NCI-H774 (cell line): ENCODE results near the gene RNU6-7.
A peak's percentile ranks its signal among the peaks of the same experiment; 100 is the strongest.

Experiments used
- DNase-seq: peaks from one replicate; lab custom pipeline; 2025; lab: John Stamatoyannopoulos, UW

RNU6-7 gene

GRCh38 chr14:32201816-32202490 lies at the start of gene RNU6-7:
RNU6-7 (plus strand) TSS chr14:32202045.
- DNase-seq = peak; percentile 69

- no peak for DNase-seq
Measured at GRCh38 chr14:32166029-32166428, 35.8 kb upstream of the RNU6-7 start.

- DNase-seq = no peak
Measured at GRCh38 chr14:32166924-32167323, 34.9 kb upstream of the RNU6-7 start.

- no peak for DNase-seq
Measured at GRCh38 chr14:32167907-32168306, 33.9 kb upstream of the RNU6-7 start.

- no peak for DNase-seq
Measured at GRCh38 chr14:32169191-32169590, 32.7 kb upstream of the RNU6-7 start.

GRCh38 chr14:32171469-32171868 lies 30.4 kb upstream of the RNU6-7 start:
- DNase-seq = no peak

GRCh38 chr14:32183151-32184058 lies 18.4 kb upstream of the RNU6-7 start:
- no peak for DNase-seq

- no peak for DNase-seq
Measured at GRCh38 chr14:32185097-32185496, 16.7 kb upstream of the RNU6-7 start.

GRCh38 chr14:32186248-32186647 lies 15.6 kb upstream of the RNU6-7 start:
- DNase-seq = no peak

- DNase-seq = no peak
Measured at GRCh38 chr14:32189811-32190210, 12.0 kb upstream of the RNU6-7 start.

GRCh38 chr14:32190673-32191072 lies 11.2 kb upstream of the RNU6-7 start:
- no peak for DNase-seq

- DNase-seq = no peak
Measured at GRCh38 chr14:32192712-32193373, 9.0 kb upstream of the RNU6-7 start.

GRCh38 chr14:32193532-32193931 lies 8.3 kb upstream of the RNU6-7 start:
- no peak for DNase-seq

GRCh38 chr14:32195636-32196035 lies 6.2 kb upstream of the RNU6-7 start:
- no peak for DNase-seq

- DNase-seq = no peak
Measured at GRCh38 chr14:32197919-32198318, 3.9 kb upstream of the RNU6-7 start.

GRCh38 chr14:32200368-32201192 lies 1.3 kb upstream of the RNU6-7 start:
- DNase-seq = no peak

GRCh38 chr14:32201193-32201815 lies 541 bp upstream of the RNU6-7 start:
- peak; percentile 93 for DNase-seq

GRCh38 chr14:32202491-32202997 lies 699 bp downstream of the RNU6-7 start:
- DNase-seq = peak; percentile 48

GRCh38 chr14:32202998-32203882 lies 1.4 kb downstream of the RNU6-7 start, which contains the start of gene RNU6-8:
RNU6-8 (minus strand) TSS chr14:32203269.
- peak; percentile 94 for DNase-seq

- DNase-seq = no peak
Measured at GRCh38 chr14:32203928-32204357, 2.1 kb downstream of the RNU6-7 start.
